CD4-positive, CD25-positive, alpha-beta regulatory T cell (primary cell): ENCODE data around the gene CDH23. TPM values are rescaled to one million over a fixed set of nuclear protein-coding genes. Genes with fewer than 3 reads are reported as not detected.

Experiments used
- ATAC-seq, 2 donors: fragments of 150-1000 bp; cut with Tn5 transposase; one replicate each; pipeline ENCODE4 v1.10.0; 2021; ENCODE audit warnings: low read depth in 2 of 2, moderate number of reproducible peaks in 2 of 2, moderate library complexity in 1 of 2
- DNase-seq, 3 donors: peaks; one replicate each; pipeline versions ENCODE4 v3.0.0 to v3.0.0-alpha.2; 2012 to 2022; ENCODE audit warnings: mixed read lengths in 1 of 3
- H3K27ac ChIP-seq: one replicate; pipeline ENCODE4 v1.7.0; 2013; ENCODE audit warnings: mild to moderate bottlenecking, low read length; ENCODE audit not compliant: insufficient read depth, poor library complexity, severe bottlenecking
- H3K27me3 ChIP-seq: one replicate; pipeline ENCODE4 v1.7.0; 2013; ENCODE audit warnings: low read length; ENCODE audit not compliant: control insufficient read depth, insufficient read depth
- H3K36me3 ChIP-seq: one replicate; pipeline ENCODE4 v1.7.0; 2013; ENCODE audit warnings: mild to moderate bottlenecking, low read length, moderate library complexity; ENCODE audit not compliant: control insufficient read depth, insufficient read depth
- H3K4me1 ChIP-seq: 2 replicates; pipeline ENCODE4 v1.7.0; 2013; ENCODE audit warnings: mild to moderate bottlenecking, low read length; ENCODE audit not compliant: insufficient read depth, control insufficient read depth, poor library complexity, severe bottlenecking
- H3K4me3 ChIP-seq: one replicate; pipeline ENCODE4 v1.7.0; 2013; ENCODE audit warnings: low read depth, mild to moderate bottlenecking, low read length, moderate library complexity
- H3K9me3 ChIP-seq, 2 experiments: 1 replicate in 1 of 2; 2 replicates in 1 of 2; pipeline ENCODE4 v1.7.0; 2013; ENCODE audit warnings: low read length in 2 of 2, mild to moderate bottlenecking in 1 of 2, moderate library complexity in 1 of 2; ENCODE audit not compliant: control insufficient read depth in 2 of 2
- H3K27ac Mint-ChIP-seq, 3 donors: one replicate each; pipeline ENCODE4 v1.8.0; 2020 to 2022; ENCODE audit warnings: mild to moderate bottlenecking in 3 of 3, mixed read lengths in 3 of 3, moderate library complexity in 2 of 3
- H3K27me3 Mint-ChIP-seq: one replicate; pipeline ENCODE4 v1.8.0; 2022; ENCODE audit warnings: mild to moderate bottlenecking, mixed read lengths
- H3K36me3 Mint-ChIP-seq: one replicate; pipeline ENCODE4 v1.8.0; 2020; ENCODE audit warnings: mixed read lengths
- H3K4me1 Mint-ChIP-seq, 4 donors: one replicate each; pipeline ENCODE4 v1.8.0; 2020 to 2022; ENCODE audit warnings: mixed read lengths in 4 of 4, mild to moderate bottlenecking in 1 of 4
- H3K4me3 Mint-ChIP-seq, 4 donors: one replicate each; pipeline ENCODE4 v1.8.0; 2020 to 2022; ENCODE audit warnings: mild to moderate bottlenecking in 4 of 4, mixed read lengths in 4 of 4, moderate library complexity in 3 of 4
- H3K9me3 Mint-ChIP-seq, 7 donors: one replicate each; pipeline ENCODE4 v1.8.0; 2020 to 2022; ENCODE audit warnings: mixed read lengths in 7 of 7, mild to moderate bottlenecking in 3 of 7, moderate library complexity in 2 of 7
- polyA plus RNA-seq, 4 donors: library from polyadenylated mRNA; unstranded; fragments of 300-500 nt; fragmentation: Illumina TruSeq; gene quantifications; one replicate each; pipeline ENCODE4 v1.2.3, GENCODE V29; 2021
- total RNA-seq: library from RNA; stranded (reverse); gene quantifications from one replicate; pipeline ENCODE4 v1.2.3, GENCODE V29; 2022

CDH23 gene
- total and polyA plus RNA-seq, 5 donors from 2014 or later = 0.17 to 5.6 (median 1.1) TPM

DNA sequence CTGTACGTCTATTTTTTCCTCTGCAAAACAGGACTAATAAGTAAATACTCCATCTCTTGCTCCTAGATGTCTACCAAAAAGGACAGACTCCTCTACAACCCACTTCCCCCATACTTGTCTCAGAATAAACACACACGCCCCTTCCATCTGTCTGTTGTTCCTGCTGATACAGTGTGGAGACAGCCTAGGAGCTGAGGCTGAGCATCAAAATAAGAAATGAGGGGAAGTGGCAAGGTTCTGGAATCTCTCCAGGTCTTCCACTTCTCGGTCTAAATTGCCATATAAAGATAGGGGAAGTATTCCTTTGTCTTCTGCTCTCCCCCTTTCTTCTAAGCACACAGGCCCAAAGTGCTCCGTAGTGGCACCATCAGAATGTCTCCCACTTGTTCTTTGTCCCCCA lies 407.4 kb downstream of the CDH23 start:
- H3K27me3 Mint-ChIP-seq = no peaks in the 10 kb centered on the region
- ATAC-seq (no peak), DNase-seq (no peak)
- H3K4me1 Mint-ChIP-seq = peaks cover 0 to 3% (median 0%) of the 10 kb centered on the region in 4 donors
- H3K9me3 Mint-ChIP-seq = no peaks in the 10 kb centered on the region
- no peak overlapping the region for H3K27ac ChIP-seq
- no peak overlapping the region for H3K4me3 ChIP-seq
- peak overlapping the region in 1 of 3 donors; percentile 76 for H3K27ac Mint-ChIP-seq
- H3K4me1 ChIP-seq = no peaks in the 10 kb centered on the region
- H3K4me3 Mint-ChIP-seq = no peak overlapping the region
- no peaks in the 10 kb centered on the region for H3K36me3 ChIP-seq
- peaks cover 14% of the 10 kb centered on the region for H3K36me3 Mint-ChIP-seq
- no peaks in the 10 kb centered on the region for H3K9me3 ChIP-seq
- no peaks in the 10 kb centered on the region for H3K27me3 ChIP-seq

DNA sequence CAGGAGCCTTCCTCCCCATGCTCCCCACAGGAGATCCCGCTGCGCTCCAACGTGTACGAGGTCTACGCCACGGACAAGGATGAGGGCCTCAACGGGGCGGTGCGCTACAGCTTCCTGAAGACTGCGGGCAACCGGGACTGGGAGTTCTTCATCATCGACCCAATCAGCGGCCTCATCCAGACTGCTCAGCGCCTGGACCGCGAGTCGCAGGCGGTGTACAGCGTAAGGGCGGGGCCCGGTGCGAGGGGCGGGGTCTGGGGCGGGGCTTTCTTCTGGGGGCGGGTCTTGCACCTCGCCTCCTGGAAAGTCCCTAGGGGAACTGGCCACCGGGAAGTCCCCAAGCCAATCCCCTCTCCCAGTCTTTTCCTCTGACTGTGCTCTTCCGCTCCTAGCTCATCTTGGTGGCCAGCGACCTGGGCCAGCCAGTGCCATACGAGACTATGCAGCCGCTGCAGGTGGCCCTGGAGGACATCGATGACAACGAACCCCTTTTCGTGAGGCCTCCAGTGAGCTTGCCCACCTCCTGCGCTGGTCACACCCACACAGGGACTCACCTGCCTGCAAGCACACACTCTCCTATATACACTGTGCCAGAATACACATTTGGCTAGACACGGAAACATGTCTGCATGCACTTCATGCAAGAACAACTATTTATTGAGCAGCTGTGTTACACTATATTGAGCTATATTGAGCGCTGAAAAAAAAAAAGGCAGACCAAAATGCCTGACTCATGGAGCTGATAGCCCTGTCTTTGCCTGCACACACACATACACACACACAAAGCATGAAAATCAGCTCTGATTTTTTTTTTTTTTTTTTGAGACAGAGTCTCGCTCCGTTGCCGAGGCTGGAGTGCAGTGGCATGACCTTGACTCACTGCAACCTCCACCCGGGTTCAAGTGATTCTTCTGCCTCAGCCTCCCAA lies 409.3 kb downstream of the CDH23 start:
- no peak overlapping the region for H3K27ac Mint-ChIP-seq
- no peaks in the 10 kb centered on the region for H3K27me3 Mint-ChIP-seq
- ATAC-seq (peak in 1 of 2 donors; percentile 8), DNase-seq (no peak)
- H3K4me1 ChIP-seq = no peaks in the 10 kb centered on the region
- no peak overlapping the region for H3K4me3 ChIP-seq
- no peaks in the 10 kb centered on the region for H3K9me3 Mint-ChIP-seq
- H3K4me1 Mint-ChIP-seq = peaks cover 0 to 3% (median 0%) of the 10 kb centered on the region in 4 donors
- no peak overlapping the region for H3K4me3 Mint-ChIP-seq
- H3K9me3 ChIP-seq = no peaks in the 10 kb centered on the region
- no peaks in the 10 kb centered on the region for H3K27me3 ChIP-seq
- H3K27ac ChIP-seq = no peak overlapping the region
- H3K36me3 Mint-ChIP-seq = peaks cover 14% of the 10 kb centered on the region
- H3K36me3 ChIP-seq = no peaks in the 10 kb centered on the region

DNA sequence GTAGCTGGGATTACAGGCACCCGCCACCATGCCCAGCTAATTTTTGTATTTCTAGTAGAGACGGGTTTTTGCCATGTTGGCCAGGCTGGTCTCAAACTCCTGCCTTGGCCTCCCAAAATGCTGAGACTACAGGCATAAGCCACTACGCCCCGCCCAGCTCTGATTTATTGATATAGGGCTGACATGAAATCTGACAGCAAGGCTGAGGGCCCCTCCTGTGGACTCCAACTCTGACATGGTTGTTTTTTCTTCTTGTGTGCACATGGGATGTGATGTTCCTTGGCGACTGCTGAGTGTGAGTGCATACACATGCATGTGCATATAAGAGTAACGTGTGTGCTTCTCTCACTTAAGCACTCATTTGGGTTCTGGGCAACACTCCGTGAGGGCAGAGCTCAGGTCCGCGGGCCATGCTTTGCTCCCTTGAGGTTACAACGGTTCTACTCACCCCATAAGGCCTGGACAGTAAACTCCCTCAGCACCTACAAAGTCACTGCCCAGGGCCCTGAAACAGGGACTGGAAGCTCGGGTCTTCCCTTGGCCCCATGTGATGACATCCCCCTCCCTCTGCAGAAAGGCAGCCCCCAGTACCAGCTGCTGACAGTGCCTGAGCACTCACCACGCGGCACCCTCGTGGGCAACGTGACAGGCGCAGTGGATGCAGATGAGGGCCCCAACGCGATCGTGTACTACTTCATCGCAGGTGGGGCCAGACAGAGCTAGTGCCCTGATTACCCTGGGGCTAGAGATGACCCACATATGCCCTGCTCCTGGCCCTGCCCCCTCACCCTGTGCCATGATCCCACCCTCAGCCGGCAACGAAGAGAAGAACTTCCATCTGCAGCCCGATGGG lies 410.2 kb downstream of the CDH23 start:
- H3K36me3 Mint-ChIP-seq = peaks cover 10% of the 10 kb centered on the region
- no peak for ATAC-seq
- no peak overlapping the region for H3K4me3 Mint-ChIP-seq

DNA sequence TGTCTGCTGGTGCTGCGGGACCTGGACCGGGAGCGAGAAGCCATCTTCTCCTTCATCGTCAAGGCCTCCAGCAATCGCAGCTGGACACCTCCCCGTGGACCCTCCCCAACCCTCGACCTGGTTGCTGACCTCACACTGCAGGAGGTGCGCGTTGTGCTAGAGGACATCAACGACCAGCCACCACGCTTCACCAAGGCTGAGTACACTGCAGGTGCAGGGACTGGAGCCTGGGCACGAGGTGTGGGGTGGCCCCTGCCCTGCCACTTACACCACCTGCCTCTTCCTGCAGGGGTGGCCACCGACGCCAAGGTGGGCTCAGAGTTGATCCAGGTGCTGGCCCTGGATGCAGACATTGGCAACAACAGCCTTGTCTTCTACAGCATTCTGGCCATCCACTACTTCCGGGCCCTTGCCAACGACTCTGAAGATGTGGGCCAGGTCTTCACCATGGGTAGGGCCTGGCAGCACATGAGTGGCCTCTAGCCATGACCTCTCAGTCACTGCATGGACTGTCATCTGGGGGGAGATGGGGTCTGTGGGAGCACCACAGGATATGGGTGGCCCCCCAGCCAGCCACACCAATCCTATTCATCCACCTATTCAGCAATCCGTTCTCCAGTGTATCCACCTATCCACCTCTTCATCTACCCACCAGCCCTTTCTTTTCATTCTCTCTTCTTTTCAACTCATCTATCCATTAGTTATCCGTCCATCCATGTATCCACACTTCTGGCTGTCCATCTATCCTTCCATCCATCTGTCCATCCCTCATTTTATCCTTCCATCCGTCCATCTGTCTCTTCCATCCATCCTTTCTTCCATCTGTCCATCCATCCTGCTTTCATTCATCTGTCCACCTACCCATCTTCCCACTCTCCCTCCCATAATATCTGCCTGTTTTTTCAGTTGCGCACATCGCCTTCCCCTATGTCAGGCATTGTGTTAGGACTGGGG lies 411.1 kb downstream of the CDH23 start:
- Histone ChIP-seq H3K4me3 (no peak overlapping the region), H3K4me1 (peaks cover 6% of the 10 kb centered on the region), H3K9me3 (no peaks in the 10 kb centered on the region), H3K27ac (no peak overlapping the region), H3K27me3 (no peaks in the 10 kb centered on the region), H3K36me3 (no peaks in the 10 kb centered on the region)
- H3K27ac Mint-ChIP-seq = peak overlapping the region in 1 of 3 donors; percentile 84
- peaks cover 10% of the 10 kb centered on the region for H3K36me3 Mint-ChIP-seq
- H3K4me1 Mint-ChIP-seq = peaks cover 0 to 3% (median 0%) of the 10 kb centered on the region in 4 donors
- H3K4me3 Mint-ChIP-seq = no peak overlapping the region
- no peaks in the 10 kb centered on the region for H3K9me3 Mint-ChIP-seq
- ATAC-seq (no peak), DNase-seq (no peak)
- no peaks in the 10 kb centered on the region for H3K27me3 Mint-ChIP-seq

More for the DNA sequence above, 410.2 kb downstream of the CDH23 start:
- H3K27me3 Mint-ChIP-seq = no peaks in the 10 kb centered on the region
- no peak overlapping the region for H3K27ac Mint-ChIP-seq
- peaks cover 4% of the 10 kb centered on the region for H3K4me1 ChIP-seq
- no peaks in the 10 kb centered on the region for H3K36me3 ChIP-seq
- no peak for DNase-seq
- no peaks in the 10 kb centered on the region for H3K9me3 Mint-ChIP-seq
- no peaks in the 10 kb centered on the region for H3K9me3 ChIP-seq
- no peak overlapping the region for H3K27ac ChIP-seq
- no peak overlapping the region for H3K4me3 ChIP-seq
- H3K27me3 ChIP-seq = no peaks in the 10 kb centered on the region
- H3K4me1 Mint-ChIP-seq = peaks cover 0 to 3% (median 0%) of the 10 kb centered on the region in 4 donors

DNA sequence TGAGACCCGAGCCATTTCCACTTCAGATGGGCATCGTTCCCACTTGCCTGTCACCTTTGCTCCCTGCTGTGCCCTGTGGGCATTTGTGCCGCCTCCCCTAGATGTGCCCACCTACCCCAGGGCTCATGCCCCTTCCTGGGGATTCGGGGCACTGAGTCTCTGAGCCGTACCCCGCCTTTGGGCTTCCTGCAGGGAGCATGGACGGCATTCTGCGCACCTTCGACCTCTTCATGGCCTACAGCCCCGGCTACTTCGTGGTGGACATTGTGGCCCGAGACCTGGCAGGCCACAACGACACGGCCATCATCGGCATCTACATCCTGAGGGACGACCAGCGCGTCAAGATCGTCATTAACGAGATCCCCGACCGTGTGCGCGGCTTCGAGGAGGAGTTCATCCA lies 412.9 kb downstream of the CDH23 start:
- H3K27ac Mint-ChIP-seq = no peak overlapping the region
- H3K4me1 Mint-ChIP-seq = peaks cover 0 to 3% (median 0%) of the 10 kb centered on the region in 4 donors
- Histone ChIP-seq H3K4me1 (peaks cover 6% of the 10 kb centered on the region), H3K27me3 (no peaks in the 10 kb centered on the region), H3K36me3 (no peaks in the 10 kb centered on the region), H3K27ac (no peak overlapping the region), H3K4me3 (no peak overlapping the region), H3K9me3 (no peaks in the 10 kb centered on the region)
- H3K36me3 Mint-ChIP-seq = peaks cover 10% of the 10 kb centered on the region
- no peak for DNase-seq
- no peaks in the 10 kb centered on the region for H3K27me3 Mint-ChIP-seq
- H3K4me3 Mint-ChIP-seq = no peak overlapping the region
- H3K9me3 Mint-ChIP-seq = no peaks in the 10 kb centered on the region
- ATAC-seq = no peak

- DNase-seq (no peak), ATAC-seq (no peak)
- H3K36me3 Mint-ChIP-seq = peaks cover 10% of the 10 kb centered on the region
- no peaks in the 10 kb centered on the region for H3K27me3 ChIP-seq
- H3K9me3 Mint-ChIP-seq = no peaks in the 10 kb centered on the region
- H3K9me3 ChIP-seq = no peaks in the 10 kb centered on the region
- H3K27ac Mint-ChIP-seq = no peak overlapping the region
- no peaks in the 10 kb centered on the region for H3K27me3 Mint-ChIP-seq
- peaks cover 6% of the 10 kb centered on the region for H3K4me1 ChIP-seq
- peaks cover 0 to 3% (median 0%) of the 10 kb centered on the region in 4 donors for H3K4me1 Mint-ChIP-seq
- no peak overlapping the region for H3K4me3 ChIP-seq
- no peak overlapping the region for H3K4me3 Mint-ChIP-seq
- H3K36me3 ChIP-seq = no peaks in the 10 kb centered on the region
- H3K27ac ChIP-seq = no peak overlapping the region
Observed at GRCh38 chr10:71810048-71810750, 413.5 kb downstream of the CDH23 start.
